ENCODE measurements around the gene CCM2L. TPM values are rescaled to one million over a fixed set of nuclear protein-coding genes. Genes with fewer than 3 reads are reported as not detected.
A peak's percentile ranks its signal among the peaks of the same experiment; 100 is the strongest.

The CCM2L gene
- total and polyA plus RNA-seq, 9 of the 15 experiments (the other 6 are each of a cell fraction or from before 2014, with no cell fraction given), result 0.04 TPM; not detected in 8

DNA sequence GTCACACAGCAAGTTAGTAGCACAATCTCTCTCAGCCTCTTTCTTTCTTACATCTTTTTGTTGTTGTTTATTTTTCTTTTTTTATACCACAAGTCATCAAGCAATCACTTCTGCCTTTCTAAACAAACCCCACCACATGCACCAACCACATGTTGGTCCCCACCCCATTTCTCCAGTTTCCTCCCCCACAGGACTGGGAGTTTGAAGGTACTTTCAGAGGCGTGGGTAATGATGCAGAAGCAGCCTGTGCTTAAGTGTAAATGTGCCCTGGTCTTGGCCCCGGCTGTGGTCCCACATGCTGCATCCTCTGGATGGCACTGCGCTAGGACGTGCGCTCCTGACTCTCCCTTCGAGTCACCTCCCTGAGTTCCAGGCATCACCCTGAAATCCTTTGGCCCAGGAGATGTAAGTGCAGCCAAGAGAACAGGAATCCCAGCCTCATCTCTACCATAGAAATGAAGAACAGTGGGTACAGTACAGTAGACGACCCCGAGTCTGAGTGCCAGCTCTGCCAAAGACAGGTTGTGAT lies 47.5 kb downstream of the CCM2L start (continued):
- TF ChIP-seq ETV6 (IDR thresholded peaks at IDR 0.05; ENCODE audit: borderline replicate concordance in 1 of 2, low read depth in 2 of 2, low read length in 1 of 2) (no peak), ETV6 (CRISPR knock-in tag; IDR thresholded peaks at IDR 0.05; ENCODE audit: borderline replicate concordance) (no peak), ELF2 (CRISPR knock-in tag; IDR thresholded peaks at IDR 0.05) (no peak), CBFA2T3 (IDR thresholded peaks at IDR 0.05) (no peak), MBD1 (CRISPR knock-in tag; IDR thresholded peaks at IDR 0.05) (no peak), NR2C2 (CRISPR knock-in tag; IDR thresholded peaks at IDR 0.05) (no peak), NR2C2 (tag; IDR thresholded peaks at IDR 0.05) (no peak)

DNA sequence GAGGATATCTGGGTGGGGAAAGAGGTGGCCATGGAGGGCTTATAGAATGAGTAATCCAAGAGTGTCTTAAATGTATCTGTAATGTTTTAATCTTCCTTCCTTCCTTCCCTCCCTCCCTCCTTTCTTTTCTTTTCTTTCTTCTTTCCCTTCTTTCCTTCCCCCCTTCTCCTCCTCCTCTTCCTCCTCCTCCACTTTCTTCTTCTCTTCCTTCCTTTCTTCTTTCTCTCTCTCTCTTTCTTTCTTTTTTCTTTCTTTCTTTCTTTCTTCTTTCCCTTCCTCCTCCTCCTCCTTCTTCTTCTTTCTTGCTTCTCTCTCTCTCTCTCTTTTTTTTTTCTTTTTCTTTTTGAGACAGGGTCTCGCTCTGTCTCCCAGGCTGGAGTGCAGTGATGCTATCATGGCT lies 49.0 kb downstream of the CCM2L start:
- ATAC-seq (no peak), FAIRE-seq (no peak), DNase-seq (ENCODE audit: extremely low read depth in 1 of 4, low spot score in 3 of 4) (no peak)
- no peaks in the 10 kb centered on the region for H3K36me3 ChIP-seq (ENCODE audit: control insufficient read depth, insufficient read depth, low read length)
- TF ChIP-seq ZNF584 (CRISPR knock-in tag; IDR thresholded peaks at IDR 0.05; ENCODE audit: low read depth) (no peak), ZNF41 (CRISPR knock-in tag; conservative IDR thresholded peaks at IDR 0.05) (no peak)
- TF ChIP-seq, protein P1, sequence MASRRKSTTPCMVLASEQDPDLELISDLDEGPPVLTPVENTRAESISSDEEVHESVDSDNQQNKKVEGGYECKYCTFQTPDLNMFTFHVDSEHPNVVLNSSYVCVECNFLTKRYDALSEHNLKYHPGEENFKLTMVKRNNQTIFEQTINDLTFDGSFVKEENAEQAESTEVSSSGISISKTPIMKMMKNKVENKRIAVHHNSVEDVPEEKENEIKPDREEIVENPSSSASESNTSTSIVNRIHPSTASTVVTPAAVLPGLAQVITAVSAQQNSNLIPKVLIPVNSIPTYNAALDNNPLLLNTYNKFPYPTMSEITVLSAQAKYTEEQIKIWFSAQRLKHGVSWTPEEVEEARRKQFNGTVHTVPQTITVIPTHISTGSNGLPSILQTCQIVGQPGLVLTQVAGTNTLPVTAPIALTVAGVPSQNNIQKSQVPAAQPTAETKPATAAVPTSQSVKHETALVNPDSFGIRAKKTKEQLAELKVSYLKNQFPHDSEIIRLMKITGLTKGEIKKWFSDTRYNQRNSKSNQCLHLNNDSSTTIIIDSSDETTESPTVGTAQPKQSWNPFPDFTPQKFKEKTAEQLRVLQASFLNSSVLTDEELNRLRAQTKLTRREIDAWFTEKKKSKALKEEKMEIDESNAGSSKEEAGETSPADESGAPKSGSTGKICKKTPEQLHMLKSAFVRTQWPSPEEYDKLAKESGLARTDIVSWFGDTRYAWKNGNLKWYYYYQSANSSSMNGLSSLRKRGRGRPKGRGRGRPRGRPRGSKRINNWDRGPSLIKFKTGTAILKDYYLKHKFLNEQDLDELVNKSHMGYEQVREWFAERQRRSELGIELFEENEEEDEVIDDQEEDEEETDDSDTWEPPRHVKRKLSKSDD (conservative IDR thresholded peaks at IDR 0.05; ENCODE audit: low read length), result no peak
- TF ChIP-seq, protein P2, sequence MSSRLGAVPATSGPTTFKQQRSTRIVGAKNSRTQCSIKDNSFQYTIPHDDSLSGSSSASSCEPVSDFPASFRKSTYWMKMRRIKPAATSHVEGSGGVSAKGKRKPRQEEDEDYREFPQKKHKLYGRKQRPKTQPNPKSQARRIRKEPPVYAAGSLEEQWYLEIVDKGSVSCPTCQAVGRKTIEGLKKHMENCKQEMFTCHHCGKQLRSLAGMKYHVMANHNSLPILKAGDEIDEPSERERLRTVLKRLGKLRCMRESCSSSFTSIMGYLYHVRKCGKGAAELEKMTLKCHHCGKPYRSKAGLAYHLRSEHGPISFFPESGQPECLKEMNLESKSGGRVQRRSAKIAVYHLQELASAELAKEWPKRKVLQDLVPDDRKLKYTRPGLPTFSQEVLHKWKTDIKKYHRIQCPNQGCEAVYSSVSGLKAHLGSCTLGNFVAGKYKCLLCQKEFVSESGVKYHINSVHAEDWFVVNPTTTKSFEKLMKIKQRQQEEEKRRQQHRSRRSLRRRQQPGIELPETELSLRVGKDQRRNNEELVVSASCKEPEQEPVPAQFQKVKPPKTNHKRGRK (tag; IDR thresholded peaks at IDR 0.05), result peak; percentile 89
- in situ Hi-C loops (cut with MboI) (no loop called here), intact Hi-C loops (cut with micrococcal nuclease) (no loop called here)
- peaks cover 43 to 74% of the 10 kb centered on the region in 2 experiments for H3K27me3 ChIP-seq (ENCODE audit: control insufficient read depth in 2 of 2, insufficient read depth in 2 of 2, low read length in 2 of 2)
- no peaks in the 10 kb centered on the region; a peak in 2 of 5 replicates for H3K4me1 ChIP-seq (replicated peaks in 1 of 2; ENCODE audit: control insufficient read depth in 2 of 2, insufficient read depth in 2 of 2, low read length in 2 of 2)
- WGBS (ENCODE audit: insufficient coverage, low coverage, missing lambda C conversion rate), result 0% methylated on average over 1 of the region's 1 CpG
- no peaks in the 10 kb centered on the region for H3K9me1 ChIP-seq (ENCODE audit: control insufficient read depth, insufficient read depth, low read length)
- ChIA-PET CTCF (ENCODE audit: low intra/inter-chr PET ratio) (no interaction called here), POLR2A (no interaction called here)
- no peak overlapping the region for H3K9ac ChIP-seq (ENCODE audit: insufficient read depth in 1 of 2, low read depth in 2 of 2, low read length in 2 of 2)
- no peak overlapping the region for H2AFZ ChIP-seq (ENCODE audit: low read depth, low read length)
- no peaks in the 10 kb centered on the region for H3K9me3 ChIP-seq (replicated peaks; ENCODE audit: control insufficient read depth, insufficient read depth, low read depth, low read length)
- no peak overlapping the region for H3K4me2 ChIP-seq (ENCODE audit: insufficient read depth, low read length)
- H3K79me2 ChIP-seq (ENCODE audit: control insufficient read depth, insufficient read depth, low read length), result no peaks in the 10 kb centered on the region
- no TSS peak for BruUV-seq (replicated peaks)
- no peak overlapping the region for H3K4me3 ChIP-seq
- no peak overlapping the region for H3K27ac ChIP-seq (ENCODE audit: extremely low read depth, low read depth, low read length)
- H4K20me1 ChIP-seq (replicated peaks; ENCODE audit: control insufficient read depth, insufficient read depth, low read length), result no peaks in the 10 kb centered on the region

All from K562 (cell line).